ENCODE data around the gene ACACB.

GRCh38 chr12:109309381-109310246, 193.2 kb downstream of the ACACB start:
- TF ChIP-seq POLR2A (IDR thresholded peaks at IDR 0.05) (no peak), CTCF (IDR thresholded peaks at IDR 0.05) (no peak)

All from vagina (tissue), 2 donors.